HG03045 (cell line): ENCODE results near the gene IGF1R.

Experiments used
- ATAC-seq: cut with Tn5 transposase; IDR thresholded peaks from one replicate; pipeline ENCODE4 v1.9.1; 2021; ENCODE audit warnings: mild to moderate bottlenecking, moderate library complexity; ENCODE audit not compliant: unreplicated experiment

The IGF1R gene

GRCh38 chr15:98647026-98647773, 1.1 kb upstream of the IGF1R start:
- ATAC-seq, result peak; percentile 46

- peak; percentile 34 for ATAC-seq
Observed at GRCh38 chr15:98648654-98649471, 524 bp downstream of the IGF1R start.

GRCh38 chr15:98649472-98650416, 1.4 kb downstream of the IGF1R start:
- no peak for ATAC-seq

- no peak for ATAC-seq
Observed at GRCh38 chr15:98650417-98651035, 2.2 kb downstream of the IGF1R start.

DNA sequence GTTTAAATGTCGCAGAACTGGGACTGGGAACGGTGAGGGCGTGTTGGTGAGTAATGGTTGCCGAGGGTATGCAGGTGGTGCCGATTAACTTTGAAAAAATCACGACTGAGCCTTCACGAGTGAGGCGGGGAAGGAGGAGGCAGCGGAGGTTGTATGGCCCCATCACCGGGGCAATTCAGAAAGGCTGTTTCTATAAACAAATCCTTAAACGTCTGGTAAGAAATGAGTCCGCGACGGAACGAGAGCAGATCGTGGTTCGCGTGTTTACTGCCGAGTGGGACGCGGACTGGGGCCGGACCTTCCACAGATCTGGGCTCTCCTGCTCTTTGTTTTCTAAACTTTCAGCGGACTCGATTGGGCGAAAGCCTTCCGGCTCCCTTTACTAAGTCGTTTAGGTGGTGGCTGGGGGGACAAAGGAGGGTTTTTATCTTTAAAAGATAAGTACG, 2.7 kb downstream of the IGF1R start:
- no peak for ATAC-seq

- ATAC-seq, result no peak
Observed at GRCh38 chr15:98651581-98652220, 3.4 kb downstream of the IGF1R start.

GRCh38 chr15:98653686-98654085, 5.3 kb downstream of the IGF1R start:
- no peak for ATAC-seq

DNA sequence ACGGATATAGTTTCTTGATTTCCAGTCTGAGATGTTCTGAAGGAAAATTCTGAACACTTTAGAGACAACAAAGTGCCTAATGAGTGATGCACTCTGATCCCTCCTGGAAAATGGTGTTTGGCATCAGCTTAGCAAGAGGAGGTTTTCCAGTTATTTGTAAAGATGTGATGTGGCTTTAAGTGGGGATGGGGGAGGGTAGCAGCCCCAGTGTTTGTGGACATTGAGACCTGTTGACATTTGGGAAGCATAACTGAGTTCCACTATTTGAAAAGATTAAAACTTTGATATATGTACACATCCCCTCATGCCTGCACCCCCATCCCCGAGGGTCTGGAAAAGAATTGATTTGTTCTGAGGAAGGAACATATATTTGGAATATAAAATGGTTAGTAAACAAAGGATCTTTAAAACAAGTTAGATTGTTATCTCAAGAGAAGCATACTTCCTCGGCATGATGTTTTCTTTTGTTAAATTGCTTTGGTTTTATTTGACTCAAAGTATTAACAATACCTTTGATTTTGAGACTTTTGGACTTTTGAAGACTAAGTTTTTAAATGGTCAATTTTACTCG, 6.5 kb downstream of the IGF1R start:
- ATAC-seq, result no peak

- no peak for ATAC-seq
Observed at GRCh38 chr15:98655732-98656131, 7.4 kb downstream of the IGF1R start.

- no peak for ATAC-seq
Observed at GRCh38 chr15:98657721-98658120, 9.4 kb downstream of the IGF1R start.

GRCh38 chr15:98658831-98659699, 10.7 kb downstream of the IGF1R start:
- no peak for ATAC-seq

DNA sequence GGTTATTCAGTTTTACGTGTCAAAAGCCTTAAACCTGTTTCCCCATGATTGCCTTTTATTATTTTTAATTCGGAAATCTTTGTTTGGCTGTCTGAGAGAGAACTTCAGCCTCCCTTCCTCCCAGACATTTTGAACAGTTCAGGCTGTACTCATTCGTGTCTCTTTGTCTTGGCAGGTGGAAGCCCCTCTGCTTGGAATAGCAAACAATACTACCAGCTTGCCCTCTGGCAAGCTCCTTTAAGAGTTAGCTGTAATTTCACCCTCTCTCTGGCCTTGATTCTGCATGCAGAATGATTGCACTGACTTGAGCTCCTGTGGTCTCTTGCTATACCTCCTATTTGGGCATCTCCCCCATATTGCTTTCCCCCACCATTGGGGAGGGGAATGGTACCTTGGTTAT, 11.7 kb downstream of the IGF1R start:
- no peak for ATAC-seq

DNA sequence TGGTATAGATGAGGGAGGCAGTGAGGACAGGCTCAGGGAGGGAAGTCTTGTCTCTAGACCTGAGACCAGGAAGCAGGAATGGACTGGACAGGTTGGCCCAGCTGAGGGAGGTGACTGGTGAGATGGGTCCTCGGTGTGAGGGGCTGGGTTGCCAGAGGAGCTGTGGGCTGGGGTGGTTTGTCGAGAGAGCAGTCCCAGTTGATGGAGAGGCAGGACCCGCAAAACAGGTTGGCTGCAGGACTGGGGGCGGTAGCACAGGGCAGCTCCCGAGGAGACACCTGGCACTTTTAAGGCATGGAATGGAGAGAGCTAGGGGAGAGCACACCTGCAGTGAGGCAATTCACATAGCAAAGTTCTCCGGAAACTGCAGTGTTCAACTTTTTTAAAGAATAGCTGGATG, 14.7 kb downstream of the IGF1R start:
- no peak for ATAC-seq

GRCh38 chr15:98663606-98664005, 15.3 kb downstream of the IGF1R start:
- ATAC-seq, result no peak

GRCh38 chr15:98666441-98666840, 18.1 kb downstream of the IGF1R start:
- no peak for ATAC-seq

GRCh38 chr15:98666841-98667240, 18.5 kb downstream of the IGF1R start:
- no peak for ATAC-seq

DNA sequence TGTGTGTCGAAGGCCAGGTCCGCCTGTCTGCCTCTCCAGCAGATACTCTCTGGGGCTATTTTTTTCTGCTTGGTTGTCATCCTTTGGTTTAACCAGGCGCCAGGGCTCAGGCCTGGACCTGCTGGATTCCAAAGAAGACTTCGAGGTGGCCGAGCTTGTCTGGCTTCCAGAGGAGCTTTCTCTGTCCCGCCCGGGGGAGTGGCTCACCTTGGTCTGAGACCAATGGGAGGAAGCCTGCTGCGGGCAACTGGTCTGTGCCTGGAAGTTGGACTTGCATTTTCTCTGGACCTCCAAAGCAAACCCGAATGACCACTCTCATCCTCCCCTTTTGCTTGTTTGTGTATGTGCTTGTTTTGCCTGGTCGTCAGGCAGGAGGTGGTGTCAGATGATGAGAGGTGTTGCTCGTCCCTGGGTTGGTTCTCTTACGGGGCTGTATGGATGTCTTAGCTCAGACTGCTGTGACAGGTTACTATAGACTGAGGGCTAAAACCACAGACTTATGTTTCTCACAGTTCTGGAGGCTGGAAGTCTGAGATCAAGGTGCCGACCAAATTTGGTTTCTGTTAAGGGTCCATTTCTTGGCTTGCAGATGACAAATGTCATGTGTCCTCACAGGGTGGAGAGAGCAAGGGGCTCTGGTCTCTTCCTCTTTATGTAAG, 19.3 kb downstream of the IGF1R start:
- ATAC-seq, result no peak

GRCh38 chr15:98668566-98669308, 20.4 kb downstream of the IGF1R start:
- ATAC-seq, result no peak
